CD4-positive, alpha-beta T cell treated with Interleukin-4 for 4 hours (primary cell): ENCODE results near the gene UMODL1.
"Not testable (repeated sequence)": the region's sequence is repeated elsewhere in the genome, so short reads cannot be mapped to it uniquely, and the experiment has no call there.

Experiments used
- DNase-seq: peaks from one replicate; pipeline ENCODE4 v3.0.0-alpha.2; 2020

Gene UMODL1

DNA sequence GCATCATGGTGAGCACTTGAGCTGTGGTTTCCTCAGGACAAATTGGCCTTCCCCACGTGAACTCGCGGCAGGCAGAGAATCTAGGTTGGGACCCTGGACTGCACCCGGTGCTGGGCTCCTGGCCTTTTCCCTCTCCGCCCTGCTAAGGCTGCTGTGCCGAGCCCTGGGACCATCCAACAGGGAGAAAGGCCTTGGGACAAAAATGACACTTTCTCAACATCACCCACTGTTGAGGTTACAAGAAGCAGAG lies 9.2 kb upstream of the UMODL1 start:
- no peak for DNase-seq

GRCh38 chr21:42062236-42063022 lies 8.7 kb upstream of the UMODL1 start:
- DNase-seq: peak; percentile 93

GRCh38 chr21:42063191-42063570 lies 7.9 kb upstream of the UMODL1 start:
- peak; percentile 28 for DNase-seq

GRCh38 chr21:42063571-42064521 lies 7.3 kb upstream of the UMODL1 start:
- DNase-seq: peak; percentile 62

DNA sequence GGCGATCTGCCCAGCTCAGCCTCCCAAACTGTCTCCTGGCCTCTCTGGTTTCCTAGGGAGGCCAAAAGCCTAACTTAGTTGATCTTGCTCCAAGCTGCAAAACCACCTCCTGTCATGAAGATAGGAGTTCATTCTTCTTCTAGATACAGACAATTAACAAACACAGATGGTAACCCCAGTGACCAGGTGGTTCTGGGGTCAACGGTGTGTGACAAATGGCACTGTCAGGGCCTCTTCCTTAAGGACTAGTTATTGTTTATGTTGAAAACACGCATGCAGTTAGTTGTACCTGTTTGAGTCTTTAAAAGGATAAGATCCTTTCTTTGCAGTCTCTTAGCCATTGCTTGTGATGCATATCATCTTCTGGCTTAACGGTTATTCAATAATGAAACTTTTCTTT lies 4.6 kb upstream of the UMODL1 start:
- no peak for DNase-seq

GRCh38 chr21:42067531-42068255 lies 3.4 kb upstream of the UMODL1 start:
- DNase-seq: no peak

DNA sequence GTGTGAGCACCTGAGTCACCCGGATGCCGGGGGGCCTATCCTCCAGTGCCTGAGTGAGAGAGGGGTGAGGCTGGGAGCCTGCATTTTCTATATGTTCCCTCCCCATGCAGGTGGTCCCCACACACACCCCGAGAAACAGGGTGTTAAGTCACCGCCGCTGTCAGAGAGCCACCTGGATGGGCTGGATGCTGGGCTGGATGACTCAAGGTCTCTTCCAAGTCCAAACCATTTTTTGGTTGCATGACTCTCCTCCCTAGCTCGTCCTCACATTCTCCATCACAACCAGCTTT lies 2.9 kb upstream of the UMODL1 start:
- DNase-seq: no peak

GRCh38 chr21:42068592-42068991 lies 2.5 kb upstream of the UMODL1 start:
- DNase-seq: no peak

DNA sequence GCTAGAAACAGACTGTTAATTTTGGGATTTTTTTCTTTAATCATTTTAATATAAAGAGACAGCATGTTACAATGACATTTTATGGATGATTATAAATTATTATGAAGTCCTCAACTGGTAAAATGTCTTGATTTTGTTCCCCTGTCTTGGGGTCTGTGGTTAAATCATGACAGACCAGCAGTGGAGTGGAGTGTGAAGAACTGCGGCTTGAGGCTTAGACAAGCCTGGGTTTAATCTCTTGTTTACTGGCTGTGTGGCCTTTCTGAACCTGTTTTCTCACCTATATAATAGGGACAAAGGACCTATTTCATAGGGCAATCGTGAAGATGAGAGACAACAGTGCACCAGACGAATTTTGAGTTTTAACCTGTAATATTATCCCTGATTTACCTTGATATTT lies 1.8 kb upstream of the UMODL1 start:
- DNase-seq: no peak

GRCh38 chr21:42069843-42070242 lies 1.3 kb upstream of the UMODL1 start:
- DNase-seq: no peak

GRCh38 chr21:42073145-42074099 lies 2.3 kb downstream of the UMODL1 start:
- DNase-seq: no peak

GRCh38 chr21:42075686-42076471 lies 4.8 kb downstream of the UMODL1 start:
- no peak for DNase-seq

DNA sequence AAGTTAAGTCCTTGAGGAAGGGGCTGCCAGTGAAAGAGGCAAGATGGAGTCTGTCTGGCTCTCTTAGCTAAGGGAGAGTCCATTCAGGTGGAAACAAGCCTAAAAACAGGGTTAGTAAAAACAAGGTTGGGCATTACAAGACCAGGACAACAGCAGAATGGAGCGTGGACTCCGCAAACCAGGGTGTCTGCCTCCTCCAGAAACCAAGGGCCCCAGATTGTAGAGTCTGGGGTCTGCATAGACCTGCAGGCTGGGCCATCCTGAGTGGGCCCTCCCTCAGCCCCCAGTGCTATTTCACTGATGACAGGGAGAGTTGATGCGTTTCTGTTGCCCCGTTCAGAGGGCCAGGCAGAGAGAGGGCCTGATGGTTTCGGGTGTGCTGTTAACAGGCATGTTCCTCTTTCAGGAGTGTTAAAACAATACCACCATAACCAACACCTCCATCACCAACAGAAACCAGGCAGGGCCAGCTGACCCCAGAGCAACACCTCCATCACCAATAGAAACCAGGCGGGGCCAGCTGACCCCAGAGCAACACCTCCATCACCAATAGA lies 6.6 kb downstream of the UMODL1 start:
- not testable (repeated sequence) for DNase-seq

DNA sequence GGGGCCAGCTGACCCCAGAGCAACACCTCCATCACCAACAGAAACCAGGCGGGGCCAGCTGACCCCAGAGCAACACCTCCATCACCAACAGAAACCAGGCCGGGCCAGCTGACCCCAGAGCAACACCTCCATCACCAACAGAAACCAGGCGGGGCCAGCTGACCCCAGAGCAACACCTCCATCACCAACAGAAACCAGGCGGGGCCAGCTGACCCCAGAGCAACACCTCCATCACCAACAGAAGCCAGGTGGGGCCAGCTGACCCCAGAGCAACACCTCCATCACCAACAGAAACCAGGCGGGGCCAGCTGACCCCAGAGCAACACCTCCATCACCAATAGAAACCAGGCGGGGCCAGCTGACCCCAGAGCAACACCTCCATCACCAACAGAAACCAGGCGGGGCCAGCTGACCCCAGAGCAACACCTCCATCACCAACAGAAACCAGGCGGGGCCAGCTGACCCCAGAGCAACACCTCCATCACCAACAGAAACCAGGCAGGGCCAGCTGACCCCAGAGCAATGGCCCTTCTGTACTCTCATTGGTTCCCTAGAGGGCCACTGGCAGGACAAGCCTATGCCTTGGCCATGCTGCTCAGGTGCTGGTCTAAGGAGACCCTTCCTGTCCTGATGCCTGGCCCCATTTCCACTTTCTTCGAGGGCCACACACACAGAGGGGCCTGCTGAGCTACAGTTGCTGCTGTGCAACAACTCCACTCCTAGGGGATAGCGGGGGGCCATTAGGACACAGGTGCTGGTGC lies 7.3 kb downstream of the UMODL1 start:
- not testable (repeated sequence) for DNase-seq

GRCh38 chr21:42079008-42079938 lies 8.2 kb downstream of the UMODL1 start:
- DNase-seq: no peak

GRCh38 chr21:42079939-42080787 lies 9.0 kb downstream of the UMODL1 start:
- no peak for DNase-seq

DNA sequence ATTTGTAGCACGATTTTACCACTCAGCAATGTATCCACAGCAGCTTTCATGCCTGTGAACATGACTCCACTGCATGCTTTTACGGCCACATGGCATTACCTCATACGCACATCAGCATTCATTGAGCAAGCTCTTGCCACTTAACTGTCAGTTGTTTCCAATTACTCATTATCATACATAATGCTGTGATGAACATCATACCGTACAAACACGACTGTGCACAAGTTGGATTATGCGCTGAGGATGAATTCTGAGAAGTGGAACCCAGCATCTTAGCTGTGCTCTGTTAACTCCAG lies 9.6 kb downstream of the UMODL1 start:
- no peak for DNase-seq

DNA sequence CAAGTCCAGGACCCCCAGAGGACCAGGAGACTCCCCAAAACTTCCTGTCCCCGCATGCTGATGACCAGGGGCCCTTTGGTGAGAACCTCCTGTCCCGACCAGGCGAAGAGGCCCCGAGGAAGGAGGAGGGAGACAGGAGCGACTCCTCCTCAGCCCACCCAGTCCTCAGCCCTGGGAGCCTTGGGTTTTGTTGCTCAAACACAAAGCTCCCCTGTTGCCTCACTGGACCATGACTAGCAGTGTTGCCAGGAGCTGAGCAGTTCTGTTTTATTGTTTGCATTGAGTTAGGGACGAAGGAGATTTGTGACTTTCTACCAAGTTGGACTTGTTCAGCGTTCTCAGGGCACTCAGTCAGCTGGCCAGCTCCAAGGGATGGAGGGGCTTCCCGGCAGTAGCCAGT lies 10.0 kb downstream of the UMODL1 start:
- no peak for DNase-seq

GRCh38 chr21:42081931-42082381 lies 10.8 kb downstream of the UMODL1 start:
- no peak for DNase-seq
